IMR-90 (cell line): Measurements from ENCODE around the gene BCL2L13.

Experiments used
- BHLHE40 ChIP-seq: fragments of 150-350 bp; IDR thresholded peaks from 2 replicates; pipeline ENCODE4 v1.6.1; 2016; ENCODE audit warnings: mild to moderate bottlenecking, low read depth, low read length
- CEBPB ChIP-seq: IDR thresholded peaks from 2 replicates; pipeline ENCODE4 v1.6.1; 2012; ENCODE audit warnings: low read depth, low read length, improper control_type of control experiment
- CTCF ChIP-seq: conservative IDR thresholded peaks from 2 replicates; pipeline ENCODE4 v1.5.1; 2012; ENCODE audit warnings: mild to moderate bottlenecking, low read depth, low read length, improper control_type of control experiment
- MAFK ChIP-seq: IDR thresholded peaks from 2 replicates; pipeline ENCODE4 v1.6.1; 2012; ENCODE audit warnings: low read depth, low read length, improper control_type of control experiment
- POLR2A ChIP-seq: IDR thresholded peaks from 2 replicates; pipeline ENCODE4 v1.6.1; 2012; ENCODE audit warnings: mild to moderate bottlenecking, low read depth, low read length
- RAD21 ChIP-seq: IDR thresholded peaks from 2 replicates; pipeline ENCODE4 v1.6.1; 2012; ENCODE audit warnings: low read length, improper control_type of control experiment
- RCOR1 ChIP-seq: IDR thresholded peaks from 2 replicates; pipeline ENCODE4 v1.6.1; 2012; ENCODE audit warnings: mild to moderate bottlenecking, low read length, improper control_type of control experiment; ENCODE audit not compliant: insufficient replicate concordance
- RFX5 ChIP-seq: IDR thresholded peaks from 2 replicates; pipeline ENCODE4 v1.8.0; 2012; ENCODE audit warnings: low read depth, mild to moderate bottlenecking, low read length, moderate library complexity
- SMC3 ChIP-seq: fragments of 150-350 bp; IDR thresholded peaks from 2 replicates; pipeline ENCODE4 v1.6.1; 2016; ENCODE audit warnings: low read depth, mild to moderate bottlenecking, antibody characterized with exemption, low read length, moderate library complexity

- no peak for TF ChIP-seq CEBPB
- no peak for TF ChIP-seq POLR2A
- TF ChIP-seq CTCF, result no peak
- no peak for TF ChIP-seq RCOR1
- TF ChIP-seq RAD21, result no peak
- no peak for TF ChIP-seq SMC3
- TF ChIP-seq RFX5, result no peak
- TF ChIP-seq MAFK, result no peak
- no peak for TF ChIP-seq BHLHE40
Measured at GRCh38 chr22:17629173-17629489, 9.4 kb upstream of the BCL2L13 start.
